GM23338 (cell line): ENCODE results near the gene UPP2. TPM values are rescaled to one million over a fixed set of nuclear protein-coding genes. Genes with fewer than 3 reads are reported as not detected.

ENCODE experiments used
- ATAC-seq: fragments of 200-7000 bp; cut with Tn5 transposase; 3 replicates; pipeline ENCODE4 v1.9.1; 2020
- DNase-seq: peaks from one replicate; pipeline ENCODE4 v3.0.0-alpha.2; 2015; ENCODE audit warnings: low spot score
- H2AFZ ChIP-seq: fragments of 200-600 bp; sonication (generic); 2 replicates; pipeline ENCODE4 v1.8.0; 2016; ENCODE audit warnings: antibody characterized with exemption, mild to moderate bottlenecking, moderate library complexity
- H3F3A ChIP-seq: fragments of 200-600 bp; sonication (generic); replicated peaks from 2 replicates; pipeline ENCODE4 v1.8.0; 2017; ENCODE audit warnings: antibody characterized with exemption, mixed run types, low read depth
- H3K27ac ChIP-seq: fragments of 200-600 bp; sonication (generic); 2 replicates; pipeline ENCODE4 v1.6.1; 2016; ENCODE audit warnings: low read depth
- H3K27me3 ChIP-seq: fragments of 200-600 bp; sonication (generic); 2 replicates; pipeline ENCODE4 v1.8.0; 2016; ENCODE audit warnings: mild to moderate bottlenecking, mixed run types, moderate library complexity; ENCODE audit not compliant: insufficient read depth
- H3K36me3 ChIP-seq: fragments of 200-600 bp; sonication (generic); 2 replicates; pipeline ENCODE4 v1.8.0; 2016; ENCODE audit warnings: mild to moderate bottlenecking; ENCODE audit not compliant: insufficient read depth
- H3K4me1 ChIP-seq: fragments of 200-600 bp; sonication (generic); 2 replicates; pipeline ENCODE4 v1.8.0; 2016; ENCODE audit warnings: mild to moderate bottlenecking, moderate library complexity; ENCODE audit not compliant: insufficient read depth
- H3K4me2 ChIP-seq: fragments of 200-600 bp; sonication (generic); 2 replicates; pipeline ENCODE4 v1.7.1; 2017; ENCODE audit warnings: mixed run types
- H3K4me3 ChIP-seq: fragments of 200-600 bp; sonication (generic); 2 replicates; pipeline ENCODE4 v1.6.1; 2016; ENCODE audit warnings: mixed run types
- H3K79me2 ChIP-seq: fragments of 200-600 bp; sonication (generic); replicated peaks from 2 replicates; pipeline ENCODE4 v1.8.0; 2017; ENCODE audit warnings: mild to moderate bottlenecking; ENCODE audit not compliant: insufficient read depth
- H3K9me2 ChIP-seq: fragments of 200-600 bp; sonication (generic); 2 replicates; pipeline ENCODE4 v1.8.0; 2017; ENCODE audit not compliant: insufficient read depth
- H4K20me1 ChIP-seq: fragments of 200-600 bp; sonication (generic); replicated peaks from 2 replicates; pipeline ENCODE4 v1.8.0; 2017; ENCODE audit warnings: mild to moderate bottlenecking; ENCODE audit not compliant: insufficient read depth
- H3K27ac Mint-ChIP-seq: 2 replicates; pipeline ENCODE4 v1.8.0; 2020; ENCODE audit warnings: inconsistent platforms, mild to moderate bottlenecking, moderate library complexity, mixed read lengths
- H3K27me3 Mint-ChIP-seq: 3 replicates; pipeline ENCODE4 v1.8.0; 2022; ENCODE audit warnings: low read depth, mild to moderate bottlenecking, moderate library complexity, mixed read lengths, inconsistent platforms; ENCODE audit not compliant: insufficient read depth, poor library complexity
- H3K36me3 Mint-ChIP-seq: 3 replicates; pipeline ENCODE4 v1.8.0; 2021; ENCODE audit warnings: low read depth, mild to moderate bottlenecking, inconsistent platforms, moderate library complexity, mixed read lengths
- H3K4me1 Mint-ChIP-seq: 3 replicates; pipeline ENCODE4 v1.8.0; 2020; ENCODE audit warnings: mild to moderate bottlenecking, inconsistent platforms, mixed read lengths
- H3K4me3 Mint-ChIP-seq: 3 replicates; pipeline ENCODE4 v1.8.0; 2021; ENCODE audit warnings: moderate library complexity, mild to moderate bottlenecking, inconsistent platforms, mixed read lengths
- H3K9me3 Mint-ChIP-seq: 3 replicates; pipeline ENCODE4 v1.8.0; 2020; ENCODE audit warnings: moderate library complexity, mild to moderate bottlenecking, inconsistent platforms, mixed read lengths
- CREB1 ChIP-seq: fragments of 250-450 bp; sonication (Bioruptor Pico); IDR thresholded peaks from 2 replicates; pipeline ENCODE4 v1.5.0; 2020; ENCODE audit warnings: low read depth, mild to moderate bottlenecking, moderate library complexity
- EZH2 ChIP-seq: fragments of 200-600 bp; sonication (generic); IDR thresholded peaks from one replicate; pipeline ENCODE4 v1.8.0; 2017; ENCODE audit warnings: antibody characterized with exemption, mild to moderate bottlenecking, low read depth; ENCODE audit not compliant: unreplicated experiment
- EZH2phosphoT487 ChIP-seq: fragments of 200-600 bp; sonication (generic); IDR thresholded peaks from one replicate; pipeline ENCODE4 v1.8.1; 2018; ENCODE audit warnings: antibody characterized with exemption; ENCODE audit not compliant: unreplicated experiment
- JUNB ChIP-seq: IDR thresholded peaks from one replicate; pipeline ENCODE4 v1.6.1; 2016; ENCODE audit warnings: antibody characterized with exemption; ENCODE audit not compliant: unreplicated experiment
- NANOG ChIP-seq: IDR thresholded peaks from 2 replicates; pipeline ENCODE4 v1.6.1; 2016; ENCODE audit warnings: antibody characterized with exemption, borderline replicate concordance
- POLR2AphosphoS5 ChIP-seq: IDR thresholded peaks from 2 replicates; pipeline ENCODE4 v1.6.1; 2016; ENCODE audit warnings: antibody characterized with exemption, low read depth
- STAT1 ChIP-seq: IDR thresholded peaks from one replicate; pipeline ENCODE4 v1.6.1; 2016; ENCODE audit warnings: antibody characterized with exemption; ENCODE audit not compliant: unreplicated experiment
- ZNF114 ChIP-seq: fragments of 250-450 bp; sonication (Bioruptor Pico); IDR thresholded peaks from 2 replicates; pipeline ENCODE4 v1.5.0; 2020; ENCODE audit warnings: mild to moderate bottlenecking, moderate library complexity
- ZNF331 ChIP-seq: fragments of 250-450 bp; sonication (Bioruptor Pico); IDR thresholded peaks from 2 replicates; pipeline ENCODE4 v1.5.0; 2020; ENCODE audit warnings: low read depth, mild to moderate bottlenecking, moderate library complexity
- polyA plus RNA-seq: library from polyadenylated mRNA; unstranded; fragments of >200 nt; fragmentation: Nextera tagmentation; extraction: Ambion mirVana; gene quantifications from 2 replicates; pipeline ENCODE4 v1.2.1, GENCODE V29; 2016
- total RNA-seq: library from RNA; depleted of rRNA; stranded (reverse); fragments of >200 nt; shearing (Covaris generic); gene quantifications from 2 replicates; pipeline ENCODE4 v1.2.3, GENCODE V29; 2014
- TF ChIP-seq, protein P1 (sequence below): IDR thresholded peaks from one replicate; pipeline ENCODE4 v1.6.1; 2018; ENCODE audit warnings: antibody characterized with exemption; ENCODE audit not compliant: unreplicated experiment
- TF ChIP-seq, protein P2 (sequence below): fragments of 250-450 bp; sonication (Bioruptor Pico); IDR thresholded peaks from 2 replicates; pipeline ENCODE4 v1.5.0; 2020; ENCODE audit warnings: mild to moderate bottlenecking, moderate library complexity

Gene UPP2
- total and polyA plus RNA-seq, 2 experiments from 2014 or later = not detected

DNA sequence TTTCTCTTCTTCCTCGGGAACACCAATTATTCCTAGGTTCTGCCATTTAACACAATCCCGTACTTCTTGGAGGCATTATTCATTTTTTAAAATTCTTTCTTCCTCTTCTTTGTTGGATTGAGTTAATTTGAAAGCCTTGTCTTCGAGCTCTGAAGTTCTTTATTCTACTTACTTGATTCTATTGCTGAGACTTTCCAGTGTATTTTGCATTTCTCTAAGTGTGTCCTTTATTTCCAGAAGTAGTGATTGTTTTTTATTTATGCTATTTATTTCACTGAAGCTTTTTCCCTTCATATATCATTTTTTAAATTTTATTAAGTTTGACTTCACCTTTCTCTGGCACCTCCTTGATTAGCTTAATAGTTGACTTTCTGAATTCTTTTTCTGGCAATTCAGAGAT, 13.6 kb upstream of the UPP2 start:
- H3K27me3 Mint-ChIP-seq = no peaks in the 10 kb centered on the region
- H3K36me3 Mint-ChIP-seq = peaks cover 7% of the 10 kb centered on the region; the same call in 1 of the 3 replicates
- Histone ChIP-seq H4K20me1 (no peaks in the 10 kb centered on the region), H3K4me3 (no peak overlapping the region), H3F3A (no peaks in the 10 kb centered on the region), H3K27ac (no peak overlapping the region), H3K79me2 (no peaks in the 10 kb centered on the region), H3K4me1 (no peaks in the 10 kb centered on the region), H2AFZ (no peak overlapping the region; the same call in 1 of the 2 replicates), H3K27me3 (no peaks in the 10 kb centered on the region), H3K9me2 (no peaks in the 10 kb centered on the region), H3K36me3 (0 out of 2 replicates have a peak, but pooled peaks cover 3% of the 10 kb centered on the region), H3K4me2 (no peak overlapping the region)
- H3K4me3 Mint-ChIP-seq = no peak overlapping the region
- H3K4me1 Mint-ChIP-seq = no peaks in the 10 kb centered on the region
- ATAC-seq (no peak), DNase-seq (no peak)
- TF ChIP-seq EZH2phosphoT487 (no peak), STAT1 (no peak), ZNF331 (no peak), POLR2AphosphoS5 (no peak), CREB1 (CRISPR knock-in tag) (no peak)
- no peak overlapping the region for H3K27ac Mint-ChIP-seq
- H3K9me3 Mint-ChIP-seq = peaks cover 8% of the 10 kb centered on the region; the same call in 2 of the 3 replicates

DNA sequence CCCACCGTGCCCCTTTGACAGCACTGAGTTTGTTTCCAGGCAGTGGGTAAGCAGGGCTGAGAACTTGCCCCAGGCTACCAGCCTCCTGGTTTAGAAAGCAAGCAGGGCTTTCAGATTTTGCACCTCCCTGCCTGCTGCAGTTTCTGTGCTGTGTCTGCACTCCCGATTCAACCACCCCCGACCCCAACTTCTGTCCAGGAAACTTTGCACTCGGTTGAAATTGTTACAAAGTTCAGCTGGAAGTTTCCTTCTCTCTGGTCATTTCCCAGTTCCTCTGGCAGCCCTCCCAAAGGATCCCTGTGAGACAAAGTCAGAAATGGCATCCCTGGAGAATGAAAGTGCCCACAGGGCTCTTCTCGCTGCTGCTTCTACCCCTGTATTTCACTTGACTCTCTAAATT, 12.4 kb upstream of the UPP2 start:
- Histone ChIP-seq H3K27me3 (no peaks in the 10 kb centered on the region), H3K9me2 (no peaks in the 10 kb centered on the region), H3K4me2 (no peak overlapping the region), H4K20me1 (no peaks in the 10 kb centered on the region), H3K27ac (no peak overlapping the region), H3K4me3 (no peak overlapping the region), H2AFZ (no peak overlapping the region), H3K36me3 (0 out of 2 replicates have a peak, but pooled peaks cover 3% of the 10 kb centered on the region), H3K79me2 (no peaks in the 10 kb centered on the region), H3F3A (no peaks in the 10 kb centered on the region), H3K4me1 (no peaks in the 10 kb centered on the region)
- Mint-ChIP-seq H3K27me3 (no peaks in the 10 kb centered on the region), H3K9me3 (peaks cover 8% of the 10 kb centered on the region; the same call in 2 of the 3 replicates), H3K36me3 (peaks cover 7% of the 10 kb centered on the region; the same call in 1 of the 3 replicates), H3K4me3 (no peak overlapping the region), H3K27ac (peak overlapping the region; percentile 16; the same call in 1 of the 2 replicates), H3K4me1 (no peaks in the 10 kb centered on the region)
- DNase-seq (no peak), ATAC-seq (no peak)
- TF ChIP-seq ZNF114 (CRISPR knock-in tag) (no peak), CREB1 (CRISPR knock-in tag) (no peak), EZH2 (no peak), STAT1 (no peak), EZH2phosphoT487 (no peak), POLR2AphosphoS5 (no peak), NANOG (no peak), ZNF331 (no peak), JUNB (no peak)
- TF ChIP-seq, protein P1, sequence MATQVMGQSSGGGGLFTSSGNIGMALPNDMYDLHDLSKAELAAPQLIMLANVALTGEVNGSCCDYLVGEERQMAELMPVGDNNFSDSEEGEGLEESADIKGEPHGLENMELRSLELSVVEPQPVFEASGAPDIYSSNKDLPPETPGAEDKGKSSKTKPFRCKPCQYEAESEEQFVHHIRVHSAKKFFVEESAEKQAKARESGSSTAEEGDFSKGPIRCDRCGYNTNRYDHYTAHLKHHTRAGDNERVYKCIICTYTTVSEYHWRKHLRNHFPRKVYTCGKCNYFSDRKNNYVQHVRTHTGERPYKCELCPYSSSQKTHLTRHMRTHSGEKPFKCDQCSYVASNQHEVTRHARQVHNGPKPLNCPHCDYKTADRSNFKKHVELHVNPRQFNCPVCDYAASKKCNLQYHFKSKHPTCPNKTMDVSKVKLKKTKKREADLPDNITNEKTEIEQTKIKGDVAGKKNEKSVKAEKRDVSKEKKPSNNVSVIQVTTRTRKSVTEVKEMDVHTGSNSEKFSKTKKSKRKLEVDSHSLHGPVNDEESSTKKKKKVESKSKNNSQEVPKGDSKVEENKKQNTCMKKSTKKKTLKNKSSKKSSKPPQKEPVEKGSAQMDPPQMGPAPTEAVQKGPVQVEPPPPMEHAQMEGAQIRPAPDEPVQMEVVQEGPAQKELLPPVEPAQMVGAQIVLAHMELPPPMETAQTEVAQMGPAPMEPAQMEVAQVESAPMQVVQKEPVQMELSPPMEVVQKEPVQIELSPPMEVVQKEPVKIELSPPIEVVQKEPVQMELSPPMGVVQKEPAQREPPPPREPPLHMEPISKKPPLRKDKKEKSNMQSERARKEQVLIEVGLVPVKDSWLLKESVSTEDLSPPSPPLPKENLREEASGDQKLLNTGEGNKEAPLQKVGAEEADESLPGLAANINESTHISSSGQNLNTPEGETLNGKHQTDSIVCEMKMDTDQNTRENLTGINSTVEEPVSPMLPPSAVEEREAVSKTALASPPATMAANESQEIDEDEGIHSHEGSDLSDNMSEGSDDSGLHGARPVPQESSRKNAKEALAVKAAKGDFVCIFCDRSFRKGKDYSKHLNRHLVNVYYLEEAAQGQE = no peak
- TF ChIP-seq, protein P2, sequence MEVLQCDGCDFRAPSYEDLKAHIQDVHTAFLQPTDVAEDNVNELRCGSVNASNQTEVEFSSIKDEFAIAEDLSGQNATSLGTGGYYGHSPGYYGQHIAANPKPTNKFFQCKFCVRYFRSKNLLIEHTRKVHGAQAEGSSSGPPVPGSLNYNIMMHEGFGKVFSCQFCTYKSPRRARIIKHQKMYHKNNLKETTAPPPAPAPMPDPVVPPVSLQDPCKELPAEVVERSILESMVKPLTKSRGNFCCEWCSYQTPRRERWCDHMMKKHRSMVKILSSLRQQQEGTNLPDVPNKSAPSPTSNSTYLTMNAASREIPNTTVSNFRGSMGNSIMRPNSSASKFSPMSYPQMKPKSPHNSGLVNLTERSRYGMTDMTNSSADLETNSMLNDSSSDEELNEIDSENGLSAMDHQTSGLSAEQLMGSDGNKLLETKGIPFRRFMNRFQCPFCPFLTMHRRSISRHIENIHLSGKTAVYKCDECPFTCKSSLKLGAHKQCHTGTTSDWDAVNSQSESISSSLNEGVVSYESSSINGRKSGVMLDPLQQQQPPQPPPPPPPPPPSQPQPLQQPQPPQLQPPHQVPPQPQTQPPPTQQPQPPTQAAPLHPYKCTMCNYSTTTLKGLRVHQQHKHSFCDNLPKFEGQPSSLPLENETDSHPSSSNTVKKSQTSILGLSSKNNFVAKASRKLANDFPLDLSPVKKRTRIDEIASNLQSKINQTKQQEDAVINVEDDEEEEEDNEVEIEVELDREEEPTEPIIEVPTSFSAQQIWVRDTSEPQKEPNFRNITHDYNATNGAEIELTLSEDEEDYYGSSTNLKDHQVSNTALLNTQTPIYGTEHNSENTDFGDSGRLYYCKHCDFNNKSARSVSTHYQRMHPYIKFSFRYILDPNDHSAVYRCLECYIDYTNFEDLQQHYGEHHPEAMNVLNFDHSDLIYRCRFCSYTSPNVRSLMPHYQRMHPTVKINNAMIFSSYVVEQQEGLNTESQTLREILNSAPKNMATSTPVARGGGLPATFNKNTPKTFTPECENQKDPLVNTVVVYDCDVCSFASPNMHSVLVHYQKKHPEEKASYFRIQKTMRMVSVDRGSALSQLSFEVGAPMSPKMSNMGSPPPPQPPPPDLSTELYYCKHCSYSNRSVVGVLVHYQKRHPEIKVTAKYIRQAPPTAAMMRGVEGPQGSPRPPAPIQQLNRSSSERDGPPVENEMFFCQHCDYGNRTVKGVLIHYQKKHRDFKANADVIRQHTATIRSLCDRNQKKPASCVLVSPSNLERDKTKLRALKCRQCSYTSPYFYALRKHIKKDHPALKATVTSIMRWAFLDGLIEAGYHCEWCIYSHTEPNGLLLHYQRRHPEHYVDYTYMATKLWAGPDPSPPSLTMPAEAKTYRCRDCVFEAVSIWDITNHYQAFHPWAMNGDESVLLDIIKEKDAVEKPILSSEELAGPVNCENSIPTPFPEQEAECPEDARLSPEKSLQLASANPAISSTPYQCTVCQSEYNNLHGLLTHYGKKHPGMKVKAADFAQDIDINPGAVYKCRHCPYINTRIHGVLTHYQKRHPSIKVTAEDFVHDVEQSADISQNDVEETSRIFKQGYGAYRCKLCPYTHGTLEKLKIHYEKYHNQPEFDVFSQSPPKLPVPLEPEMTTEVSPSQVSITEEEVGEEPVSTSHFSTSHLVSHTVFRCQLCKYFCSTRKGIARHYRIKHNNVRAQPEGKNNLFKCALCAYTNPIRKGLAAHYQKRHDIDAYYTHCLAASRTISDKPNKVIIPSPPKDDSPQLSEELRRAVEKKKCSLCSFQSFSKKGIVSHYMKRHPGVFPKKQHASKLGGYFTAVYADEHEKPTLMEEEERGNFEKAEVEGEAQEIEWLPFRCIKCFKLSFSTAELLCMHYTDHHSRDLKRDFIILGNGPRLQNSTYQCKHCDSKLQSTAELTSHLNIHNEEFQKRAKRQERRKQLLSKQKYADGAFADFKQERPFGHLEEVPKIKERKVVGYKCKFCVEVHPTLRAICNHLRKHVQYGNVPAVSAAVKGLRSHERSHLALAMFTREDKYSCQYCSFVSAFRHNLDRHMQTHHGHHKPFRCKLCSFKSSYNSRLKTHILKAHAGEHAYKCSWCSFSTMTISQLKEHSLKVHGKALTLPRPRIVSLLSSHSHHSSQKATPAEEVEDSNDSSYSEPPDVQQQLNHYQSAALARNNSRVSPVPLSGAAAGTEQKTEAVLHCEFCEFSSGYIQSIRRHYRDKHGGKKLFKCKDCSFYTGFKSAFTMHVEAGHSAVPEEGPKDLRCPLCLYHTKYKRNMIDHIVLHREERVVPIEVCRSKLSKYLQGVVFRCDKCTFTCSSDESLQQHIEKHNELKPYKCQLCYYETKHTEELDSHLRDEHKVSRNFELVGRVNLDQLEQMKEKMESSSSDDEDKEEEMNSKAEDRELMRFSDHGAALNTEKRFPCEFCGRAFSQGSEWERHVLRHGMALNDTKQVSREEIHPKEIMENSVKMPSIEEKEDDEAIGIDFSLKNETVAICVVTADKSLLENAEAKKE (CRISPR knock-in tag) = no peak
